Lung (tissue), 12 donors: ENCODE measurements around the gene IFT81. TPM values are rescaled to one million over a fixed set of nuclear protein-coding genes. Genes with fewer than 3 reads are reported as not detected.
A peak's percentile ranks its signal among the peaks of the same experiment; 100 is the strongest.

Source experiments
- ATAC-seq: fragments of 200-7000 bp; cut with Tn5 transposase; one replicate; pipeline ENCODE4 v1.9.1; 2020; ENCODE audit warnings: moderate number of reproducible peaks; ENCODE audit not compliant: insufficient read depth, low FRiP score
- DNase-seq, 3 donors: peaks; one replicate each; pipeline ENCODE4 v3.0.0-alpha.2; 2013 to 2017
- H3K27ac ChIP-seq, 2 donors: one replicate each; pipeline ENCODE4 v1.5.1; 2013; ENCODE audit warnings: mild to moderate bottlenecking in 2 of 2, moderate library complexity in 2 of 2, control low read depth in 1 of 2, inconsistent platforms in 1 of 2, low read depth in 1 of 2, low read length in 1 of 2
- H3K27me3 ChIP-seq, 3 donors: one replicate each; pipeline ENCODE4 v1.5.1; 2013; ENCODE audit warnings: low read length in 2 of 3; ENCODE audit not compliant: control insufficient read depth in 3 of 3, insufficient read depth in 3 of 3
- H3K36me3 ChIP-seq, 4 donors: one replicate each; pipeline ENCODE4 v1.5.1; 2013; ENCODE audit warnings: low read length in 4 of 4, mild to moderate bottlenecking in 1 of 4, moderate library complexity in 1 of 4; ENCODE audit not compliant: control insufficient read depth in 4 of 4, insufficient read depth in 4 of 4
- H3K4me1 ChIP-seq, 5 donors: one replicate each; pipeline ENCODE4 v1.5.1; 2013; ENCODE audit warnings: low read length in 5 of 5, mild to moderate bottlenecking in 2 of 5, moderate library complexity in 1 of 5; ENCODE audit not compliant: control insufficient read depth in 5 of 5, insufficient read depth in 5 of 5
- H3K4me3 ChIP-seq: one replicate; pipeline ENCODE4 v1.5.1; 2013; ENCODE audit warnings: mild to moderate bottlenecking, control low read depth, moderate library complexity
- H3K9ac ChIP-seq, 2 donors: one replicate each; pipeline ENCODE4 v1.5.1; 2013; ENCODE audit warnings: low read length in 2 of 2, control low read depth in 1 of 2; ENCODE audit not compliant: insufficient read depth in 1 of 2
- H3K9me3 ChIP-seq, 4 donors: one replicate each; pipeline ENCODE4 v1.5.1; 2013; ENCODE audit warnings: low read length in 3 of 4, mild to moderate bottlenecking in 1 of 4, moderate library complexity in 1 of 4; ENCODE audit not compliant: control insufficient read depth in 4 of 4, insufficient read depth in 3 of 4
- CTCF ChIP-seq: IDR thresholded peaks from 2 replicates; pipeline ENCODE4 v1.5.1; 2012; ENCODE audit warnings: mild to moderate bottlenecking; ENCODE audit errors: control extremely low read depth, extremely low read depth
- WGBS, 2 donors: extraction: QIAGEN DNeasy Blood & Tissue Kit; methylation state at CpG; one replicate each; pipeline ENCODE4 v1.1.7; 2013; 5-methylcytosine and 5-hydroxymethylcytosine counted together
- polyA plus RNA-seq, 2 donors: library from polyadenylated mRNA; stranded (reverse); fragments of 200-250 nt; gene quantifications; one replicate each; pipeline ENCODE4 v1.2.1, GENCODE V29; 2013
- total RNA-seq, 2 donors: library from RNA; depleted of rRNA in 1 of 2; stranded (reverse); fragments of >200 nt in 1 of 2; gene quantifications; one replicate each; pipeline ENCODE4 v1.2.1, GENCODE V29; 2014 to 2021
- donor health status: control.
- donor health status: control.
- donor health status: Bipolar disorder and iron deficiency.
- donor health status: healthy.
- donor health status: DM: yes; HTN: yes; CAD: no.

Gene IFT81
- total and polyA plus RNA-seq, 4 donors: 5.4 to 43.1 (median 10.8) TPM

- 80 to 91% methylated on average over 1 of the region's 1 CpG for WGBS, 2 donors
- no peak for TF ChIP-seq CTCF
Measured at GRCh38 chr12:110228756-110229155, 104.6 kb downstream of the IFT81 start.

GRCh38 chr12:110229409-110229808, 105.3 kb downstream of the IFT81 start:
- 95 to 99% methylated on average over 4 of the region's 4 CpGs for WGBS, 2 donors
- Histone ChIP-seq H3K4me1 (peaks cover 0 to 14% (median 7%) of the 10 kb centered on the region in 5 donors), H3K27me3 (no peaks in the 10 kb centered on the region), H3K9ac (no peak overlapping the region), H3K4me3 (no peak overlapping the region), H3K27ac (peak overlapping the region in 1 of 2 donors; percentile 40), H3K9me3 (no peaks in the 10 kb centered on the region), H3K36me3 (peaks cover 0 to 1% (median 0%) of the 10 kb centered on the region in 4 donors)
- no peak for ATAC-seq
- no peak for DNase-seq
- TF ChIP-seq CTCF: no peak

More at GRCh38 chr12:110228756-110229155, 104.6 kb downstream of the IFT81 start:
- Histone ChIP-seq H3K4me3 (no peak overlapping the region), H3K9ac (no peak overlapping the region), H3K27ac (peak overlapping the region in 1 of 2 donors; percentile 40), H3K9me3 (no peaks in the 10 kb centered on the region), H3K4me1 (peaks cover 0 to 17% (median 7%) of the 10 kb centered on the region in 5 donors), H3K27me3 (no peaks in the 10 kb centered on the region), H3K36me3 (peaks cover 0 to 1% (median 0%) of the 10 kb centered on the region in 4 donors)
- ATAC-seq: no peak
- DNase-seq: no peak

GRCh38 chr12:110230655-110231054, 106.5 kb downstream of the IFT81 start:
- H3K9me3 ChIP-seq: no peaks in the 10 kb centered on the region
- DNase-seq (no peak), ATAC-seq (no peak)
- no peaks in the 10 kb centered on the region for H3K27me3 ChIP-seq
- no peak overlapping the region for H3K9ac ChIP-seq
- H3K4me1 ChIP-seq: peaks cover 0 to 13% (median 4%) of the 10 kb centered on the region in 5 donors
- no peak for TF ChIP-seq CTCF
- peaks cover 0 to 1% (median 0%) of the 10 kb centered on the region in 4 donors for H3K36me3 ChIP-seq
- WGBS, 2 donors: 74 to 91% methylated on average over 1 of the region's 1 CpG
- no peak overlapping the region for H3K27ac ChIP-seq
- no peak overlapping the region for H3K4me3 ChIP-seq

- no peak overlapping the region for H3K9ac ChIP-seq
- no peak overlapping the region for H3K4me3 ChIP-seq
- H3K27me3 ChIP-seq: no peaks in the 10 kb centered on the region
- ATAC-seq (no peak), DNase-seq (no peak)
- 84 to 85% methylated on average over 6 of the region's 6 CpGs for WGBS, 2 donors
- H3K36me3 ChIP-seq: peaks cover 0 to 1% (median 0%) of the 10 kb centered on the region in 4 donors
- no peak overlapping the region for H3K27ac ChIP-seq
- TF ChIP-seq CTCF: no peak
- H3K9me3 ChIP-seq: no peaks in the 10 kb centered on the region
- peaks cover 0 to 13% (median 0%) of the 10 kb centered on the region in 5 donors for H3K4me1 ChIP-seq
Measured at GRCh38 chr12:110233212-110233903, 109.2 kb downstream of the IFT81 start.
